ENCODE measurements around the gene KRTAP10-8.
"Not testable (repeated sequence)": the region's sequence is repeated elsewhere in the genome, so short reads cannot be mapped to it uniquely, and the experiment has no call there.

The KRTAP10-8 gene

DNA sequence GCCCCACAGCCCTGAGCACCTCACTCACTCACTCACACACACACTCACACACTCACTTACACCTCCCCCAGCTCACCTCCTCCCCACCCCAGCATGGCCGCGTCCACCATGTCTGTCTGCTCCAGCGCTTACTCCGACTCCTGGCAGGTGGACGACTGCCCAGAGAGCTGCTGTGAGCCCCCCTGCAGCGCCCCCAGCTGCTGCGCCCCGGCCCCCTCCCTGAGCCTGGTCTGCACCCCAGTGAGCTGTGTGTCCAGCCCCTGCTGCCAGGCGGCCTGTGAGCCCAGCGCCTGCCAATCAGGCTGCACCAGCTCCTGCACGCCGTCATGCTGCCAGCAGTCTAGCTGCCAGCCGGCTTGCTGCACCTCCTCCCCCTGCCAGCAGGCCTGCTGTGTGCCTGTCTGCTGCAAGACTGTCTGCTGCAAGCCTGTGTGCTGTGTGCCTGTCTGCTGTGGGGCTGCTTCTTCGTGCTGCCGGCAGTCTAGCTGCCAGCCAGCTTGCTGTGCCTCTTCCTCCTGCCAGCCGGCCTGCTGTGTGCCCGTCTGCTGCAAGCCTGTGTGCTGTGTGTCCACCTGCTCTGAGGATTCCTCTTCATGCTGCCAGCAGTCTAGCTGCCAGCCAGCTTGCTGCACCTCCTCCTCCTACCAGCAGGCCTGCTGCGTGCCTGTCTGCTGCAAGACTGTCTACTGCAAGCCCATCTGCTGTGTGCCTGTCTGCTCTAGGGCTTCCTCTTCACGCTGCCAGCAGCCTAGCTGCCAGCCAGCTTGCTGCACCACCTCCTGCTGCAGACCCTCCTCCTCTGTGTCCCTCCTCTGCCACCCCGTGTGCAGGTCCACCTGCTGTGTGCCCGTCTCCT is 34.7 kb downstream of the KRTAP10-8 start, which contains the start of gene KRTAP10-11:
Gene KRTAP10-11 (plus strand): TSS at position 49 of the 856 bp plus-strand sequence. CDS start 45 bp downstream, at position 94.
- DNase-seq (ENCODE audit: low read depth): not testable (repeated sequence)

GRCh38 chr21:44647222-44647552 is 35.3 kb downstream of the KRTAP10-8 start:
- DNase-seq (ENCODE audit: low read depth): no peak

DNA sequence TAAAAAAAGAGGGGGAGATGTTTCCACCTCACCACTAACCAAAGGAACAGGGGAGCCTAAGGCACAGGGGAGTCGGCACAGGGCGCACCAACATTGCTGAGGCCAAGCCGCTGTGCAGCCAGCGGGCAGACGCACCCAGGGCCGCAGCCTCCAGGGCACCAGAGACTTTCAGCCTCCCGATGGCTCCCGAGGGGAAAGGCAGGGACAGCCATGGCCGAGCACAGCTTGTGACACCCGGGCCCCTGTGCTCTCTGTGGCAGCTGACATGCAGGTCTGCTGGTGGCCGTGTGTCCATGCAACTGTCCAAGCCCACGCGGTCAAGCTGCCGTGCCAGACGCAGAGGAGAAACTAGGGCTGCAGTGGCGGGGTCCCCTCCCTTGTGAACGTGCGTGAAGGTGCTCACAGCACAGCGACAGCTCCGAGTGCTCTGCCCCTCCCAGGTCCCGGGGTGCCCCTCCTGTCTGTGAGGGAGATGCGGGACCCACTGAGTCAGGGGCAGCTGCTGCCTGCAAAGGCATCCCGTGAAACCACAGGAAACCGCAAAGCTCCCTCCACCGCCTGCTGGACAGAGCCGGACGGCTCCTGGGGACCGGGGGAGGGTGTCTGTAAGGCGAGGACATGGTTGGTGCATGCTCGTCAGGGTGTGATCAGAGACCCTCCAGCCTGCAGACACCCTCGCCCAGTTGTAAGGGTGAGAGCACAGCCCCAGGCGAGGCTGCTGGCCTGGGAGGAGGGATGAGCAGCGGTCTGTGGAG is 36.9 kb downstream of the KRTAP10-8 start:
- DNase-seq (ENCODE audit: low read depth): no peak

- no peak for DNase-seq (ENCODE audit: low read depth)
Measured at GRCh38 chr21:44649521-44650100, 37.7 kb downstream of the KRTAP10-8 start.

DNA sequence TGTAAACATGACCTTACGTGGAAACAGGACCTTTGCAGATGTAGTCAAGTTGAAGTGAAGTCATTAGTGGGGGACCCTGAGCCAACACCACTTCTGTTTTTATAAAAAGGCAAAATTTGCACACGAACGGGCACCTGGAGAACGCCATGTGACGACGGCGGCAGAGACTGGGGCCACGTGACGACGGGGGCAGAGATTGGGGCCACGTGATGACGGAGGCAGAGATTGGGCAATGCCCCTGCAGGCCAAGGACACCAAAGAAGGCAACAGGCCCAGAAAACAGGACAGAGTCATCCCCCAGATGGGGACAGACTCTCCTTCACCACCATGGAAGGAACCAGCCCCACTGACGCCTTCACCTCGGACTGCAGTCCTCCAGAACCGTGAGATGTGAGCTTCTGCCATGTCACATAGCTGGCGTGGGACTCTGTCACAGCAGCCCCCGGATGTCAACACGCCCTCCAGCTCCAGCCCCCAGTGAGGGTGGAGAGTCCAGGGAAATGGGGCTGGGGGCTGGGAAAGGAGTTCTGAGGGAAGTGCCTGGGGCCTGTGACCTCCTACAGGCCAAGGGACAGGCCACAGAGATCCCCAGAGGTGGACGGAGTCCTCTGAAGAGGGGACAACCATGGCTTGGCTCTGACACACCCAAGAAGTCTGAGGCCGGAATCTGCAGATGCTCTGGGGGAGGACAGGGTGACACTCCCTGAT is 38.5 kb downstream of the KRTAP10-8 start:
- no peak for DNase-seq (ENCODE audit: low read depth)

- no peak for DNase-seq (ENCODE audit: low read depth)
Measured at GRCh38 chr21:44650973-44651675, 39.2 kb downstream of the KRTAP10-8 start.

DNA sequence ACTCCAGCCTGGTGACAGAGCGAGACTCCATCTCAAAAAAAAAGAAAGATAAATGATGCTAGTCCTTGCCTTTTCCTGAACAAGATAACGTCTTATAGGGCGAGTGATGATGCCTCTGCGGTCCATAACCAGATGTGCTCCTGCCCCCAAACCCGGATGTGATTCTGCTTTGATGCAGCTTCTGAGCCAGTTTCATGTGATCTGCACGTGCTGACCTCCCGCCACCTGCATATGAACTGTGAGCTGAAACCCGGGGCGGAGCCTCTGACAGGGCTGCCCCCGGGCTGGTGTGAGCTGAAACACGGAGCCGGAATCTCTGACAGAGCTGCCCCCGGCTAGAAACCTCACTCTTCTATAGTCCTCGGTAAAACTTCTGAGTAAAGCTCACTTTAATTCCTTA is 41.2 kb downstream of the KRTAP10-8 start:
- DNase-seq (ENCODE audit: low read depth): no peak

DNA sequence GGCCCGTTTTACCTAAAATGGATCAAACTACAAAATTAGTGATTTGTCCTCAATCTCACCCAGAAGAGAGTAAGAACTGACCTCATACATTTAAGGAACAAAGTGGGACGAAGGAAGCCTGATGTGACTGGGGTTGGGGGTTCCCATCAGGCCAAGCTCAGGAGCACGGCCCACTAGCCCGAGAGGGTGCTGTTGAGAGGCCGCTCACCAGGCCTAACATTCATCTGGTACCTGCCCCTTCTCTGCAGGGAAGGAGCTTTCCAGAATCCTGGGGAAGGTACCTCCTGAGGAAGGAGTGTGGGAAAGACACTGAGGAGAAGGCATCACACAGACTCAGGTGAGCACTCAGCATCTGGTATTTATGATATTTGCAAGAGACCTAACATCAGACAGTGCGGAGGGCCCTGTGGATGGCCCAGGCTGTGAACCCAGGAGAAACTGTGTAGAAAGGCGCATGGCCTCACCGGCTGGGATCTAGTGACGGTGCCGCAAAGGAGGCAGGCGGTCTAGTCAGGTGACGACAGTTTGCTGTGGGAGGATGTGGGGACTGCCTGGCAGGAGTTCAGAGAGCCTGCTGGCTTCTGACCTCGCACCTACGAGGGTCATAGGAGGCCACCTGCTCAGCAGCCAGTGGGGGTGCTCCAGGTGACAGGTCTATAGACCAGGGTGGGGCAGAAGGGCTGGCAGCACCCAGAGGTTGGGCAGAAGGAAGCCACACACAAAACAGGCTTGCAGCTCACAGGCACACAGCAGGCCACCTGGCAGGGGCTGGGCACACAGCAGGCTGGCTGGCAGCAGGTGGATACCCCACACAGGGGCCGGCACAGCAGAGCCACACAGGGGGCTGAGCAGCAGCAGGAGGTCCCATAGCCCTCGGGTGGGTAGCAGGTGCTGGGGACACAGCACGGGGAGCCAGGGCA is 42.0 kb downstream of the KRTAP10-8 start:
- DNase-seq (ENCODE audit: low read depth): no peak

DNA sequence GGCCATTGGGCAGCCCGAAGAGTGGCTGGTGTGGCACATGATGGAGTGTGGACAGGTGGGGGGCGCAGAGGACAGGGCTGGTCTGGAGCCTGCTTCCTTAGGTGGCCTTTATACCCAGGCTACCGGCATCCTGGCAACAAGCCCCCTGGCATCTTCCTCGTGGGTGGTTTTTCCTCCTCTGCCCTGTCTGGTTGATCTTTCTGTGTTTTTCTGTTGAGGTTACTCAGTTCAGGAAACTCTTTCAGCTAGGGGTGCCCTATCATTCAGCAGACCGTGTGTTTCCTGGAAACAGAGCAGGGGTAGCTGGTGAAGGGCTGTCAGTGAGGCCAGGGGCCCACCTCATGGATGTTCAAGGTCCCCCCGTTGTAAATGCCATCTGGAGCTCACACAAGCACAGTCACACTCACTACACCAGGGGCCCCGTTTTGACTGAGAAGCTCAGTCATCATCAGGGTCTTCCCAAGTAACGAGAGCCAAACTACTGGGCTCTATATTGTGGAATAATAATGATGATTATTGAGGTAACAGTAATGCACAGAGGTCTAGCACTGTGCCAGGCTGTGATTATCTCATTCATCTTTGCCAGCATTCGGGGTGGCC is 42.8 kb downstream of the KRTAP10-8 start, which contains the start of gene KRTAP12-4:
Gene KRTAP12-4 (minus strand): TSS at position 84 of the 600 bp plus-strand sequence. CDS start 45 bp downstream, at position 39.
- DNase-seq (ENCODE audit: low read depth): no peak

DNA sequence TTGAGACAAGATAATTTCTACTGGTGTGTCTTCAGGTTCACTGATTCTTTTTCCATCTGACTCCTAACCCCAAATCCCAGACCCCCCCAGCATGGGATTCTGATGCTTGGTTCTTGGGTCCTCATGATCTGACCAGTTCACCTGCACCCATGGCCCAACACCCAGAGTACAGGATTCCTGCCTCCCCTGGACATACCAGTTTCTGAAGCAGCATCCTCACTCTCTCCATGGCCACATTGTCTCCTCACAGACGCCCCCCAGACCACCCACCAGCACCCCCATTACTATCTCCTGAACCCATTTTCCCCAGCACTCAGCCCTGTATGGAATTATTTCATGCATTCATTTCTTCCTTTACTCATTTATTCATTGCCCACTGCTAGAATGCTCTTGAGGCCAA is 45.0 kb downstream of the KRTAP10-8 start:
- DNase-seq (ENCODE audit: low read depth): no peak

- DNase-seq (ENCODE audit: low read depth): no peak
Measured at GRCh38 chr21:44657635-44658540, 46.0 kb downstream of the KRTAP10-8 start, which contains the start of gene KRTAP12-3. TSS of gene KRTAP12-3 (plus strand) at chr21:44657932. CDS start at chr21:44657980, 48 bp downstream.

- no peak for DNase-seq (ENCODE audit: low read depth)
Measured at GRCh38 chr21:44658541-44658910, 46.6 kb downstream of the KRTAP10-8 start.

DNA sequence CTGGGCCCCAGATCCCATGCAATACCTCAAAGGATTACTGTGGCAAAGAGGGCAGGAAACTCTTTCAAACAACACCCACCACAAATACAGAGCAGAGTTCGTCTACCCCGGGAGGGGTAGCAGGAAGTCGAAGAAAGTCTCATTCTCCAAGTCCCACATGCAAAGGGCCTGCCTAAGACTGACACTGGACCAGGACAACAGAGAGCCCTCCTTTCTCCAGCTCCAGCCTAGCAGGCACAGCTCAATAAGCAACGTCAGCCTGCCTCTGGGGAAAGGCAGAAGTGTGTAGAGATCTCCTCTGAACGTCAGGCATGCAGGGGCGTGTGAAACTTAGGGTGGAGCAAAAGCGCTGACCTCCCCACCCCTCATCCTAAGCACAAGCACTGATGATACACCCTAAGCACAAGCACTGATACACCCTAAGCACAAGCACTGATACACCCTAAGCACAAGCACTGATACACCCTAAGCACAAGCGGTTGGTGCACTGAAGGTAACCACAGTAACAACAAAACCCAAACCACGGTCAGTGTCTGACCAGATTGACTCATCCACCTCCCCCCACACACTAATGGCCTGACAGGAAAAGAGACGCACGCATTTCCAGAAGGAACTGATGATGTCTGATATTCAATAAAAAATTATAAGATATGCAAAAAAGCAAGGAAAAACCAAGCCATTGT is 47.2 kb downstream of the KRTAP10-8 start:
- DNase-seq (ENCODE audit: low read depth): no peak

DNA sequence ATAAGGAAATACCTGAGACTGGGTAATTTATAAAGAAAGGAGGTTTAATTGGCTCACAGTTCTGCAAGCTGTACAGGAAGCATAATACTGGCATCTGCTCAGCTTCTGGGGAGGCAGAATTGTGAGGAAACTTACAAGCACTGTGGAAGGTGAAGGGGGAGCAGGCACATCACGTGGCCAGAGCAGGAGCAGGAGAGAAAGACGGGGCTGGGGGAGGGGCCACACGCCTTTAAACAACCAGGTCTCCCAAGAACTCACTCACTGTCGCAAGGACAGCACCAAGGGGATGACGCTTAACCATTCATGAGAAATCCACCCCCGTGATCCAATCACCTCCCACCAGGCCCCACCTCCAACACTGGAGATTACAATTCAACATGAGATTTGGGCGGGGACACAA is 49.7 kb downstream of the KRTAP10-8 start:
- DNase-seq (ENCODE audit: low read depth): not testable (repeated sequence)

Data from stimulated activated CD4-positive, alpha-beta T cell treated with anti-CD3 and anti-CD28 coated beads, Interleukin-2, amount 100 ng/mL, for 4 hours (primary cell).